Mesodermal cell (in vitro differentiated cells): ENCODE measurements around the gene LCN15. TPM values are rescaled to one million over a fixed set of nuclear protein-coding genes. Genes with fewer than 3 reads are reported as not detected.

Experiments
- H3K27ac ChIP-seq: 2 replicates; pipeline ENCODE4 v1.7.0; 2013; ENCODE audit warnings: mild to moderate bottlenecking, low read depth, low read length, moderate library complexity; ENCODE audit not compliant: severe bottlenecking
- H3K36me3 ChIP-seq: 2 replicates; pipeline ENCODE4 v1.7.1; 2013; ENCODE audit warnings: mild to moderate bottlenecking, low read length, moderate library complexity; ENCODE audit not compliant: control insufficient read depth, insufficient read depth
- H3K4me1 ChIP-seq: one replicate; pipeline ENCODE4 v1.7.1; 2013; ENCODE audit warnings: mild to moderate bottlenecking, low read length; ENCODE audit not compliant: insufficient read depth, control insufficient read depth, poor library complexity, severe bottlenecking
- H3K4me3 ChIP-seq: 2 replicates; pipeline ENCODE4 v1.7.0; 2013; ENCODE audit warnings: low read length, control low read depth, mild to moderate bottlenecking; ENCODE audit not compliant: insufficient read depth, poor library complexity, severe bottlenecking; ENCODE audit errors: extremely low read depth
- H3K9me3 ChIP-seq: 2 replicates; pipeline ENCODE4 v1.7.1; 2013; ENCODE audit warnings: mild to moderate bottlenecking, low read length, moderate library complexity; ENCODE audit not compliant: control insufficient read depth
- WGBS, 2 experiments: methylation state at CpG; one replicate each; pipeline ENCODE4 v1.1.5; 2013; ENCODE audit warnings: missing lambda C conversion rate in 2 of 2; ENCODE audit not compliant: insufficient coverage in 2 of 2; 5-methylcytosine and 5-hydroxymethylcytosine counted together
- polyA plus RNA-seq, 2 experiments: library from polyadenylated mRNA; stranded (reverse); fragments of 50-300 nt; gene quantifications; one replicate each; pipeline ENCODE4 v1.2.3, GENCODE V29; 2013

LCN15 gene, protein sequence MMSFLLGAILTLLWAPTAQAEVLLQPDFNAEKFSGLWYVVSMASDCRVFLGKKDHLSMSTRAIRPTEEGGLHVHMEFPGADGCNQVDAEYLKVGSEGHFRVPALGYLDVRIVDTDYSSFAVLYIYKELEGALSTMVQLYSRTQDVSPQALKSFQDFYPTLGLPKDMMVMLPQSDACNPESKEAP
- 1.4 TPM for polyA plus RNA-seq (2013, experiment 1 of 2)
- 1.6 TPM for polyA plus RNA-seq (2013, experiment 2 of 2)

DNA sequence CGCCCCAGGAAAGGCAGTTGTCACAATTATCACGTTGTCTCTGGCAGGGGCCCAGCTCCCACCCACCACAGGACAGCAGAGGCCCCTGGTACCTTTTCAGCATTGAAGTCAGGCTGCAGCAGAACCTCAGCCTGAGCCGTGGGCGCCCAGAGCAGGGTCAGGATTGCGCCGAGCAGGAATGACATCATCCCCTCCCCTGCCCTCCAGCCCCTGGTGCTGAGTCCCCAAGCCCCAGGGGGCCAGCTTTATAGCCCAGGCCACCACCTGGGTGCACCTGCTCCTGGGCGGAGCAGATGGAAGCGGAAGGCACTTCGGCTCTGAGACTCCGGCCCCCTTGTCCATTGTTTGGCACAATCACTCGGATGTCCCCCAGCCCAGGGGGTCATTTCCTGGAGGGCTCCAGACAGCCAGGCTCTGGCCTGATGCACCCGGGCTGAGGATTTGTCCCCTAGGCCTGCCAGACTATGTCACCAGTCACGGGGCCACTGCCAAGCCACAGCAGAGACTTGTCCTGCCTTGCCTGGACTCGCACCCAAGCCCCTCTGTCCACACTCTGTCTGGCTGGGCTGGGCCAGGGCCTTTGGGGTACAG is at the start of gene LCN15:
Gene LCN15 (minus strand): TSS at position 218 of the 591 bp plus-strand sequence. CDS start 30 bp downstream, at position 188.
- H3K36me3 ChIP-seq, result no peaks in the 10 kb centered on the region
- WGBS, 2 experiments, result 88 to 89% methylated on average over 13 to 14 of the region's 14 CpGs
- H3K4me3 ChIP-seq, result no peak within 1 kb of the TSS
- H3K9me3 ChIP-seq, result no peaks in the 10 kb centered on the region
- H3K27ac ChIP-seq, result no peak within 1 kb of the TSS
- peaks cover 12% of the 10 kb centered on the region for H3K4me1 ChIP-seq

DNA sequence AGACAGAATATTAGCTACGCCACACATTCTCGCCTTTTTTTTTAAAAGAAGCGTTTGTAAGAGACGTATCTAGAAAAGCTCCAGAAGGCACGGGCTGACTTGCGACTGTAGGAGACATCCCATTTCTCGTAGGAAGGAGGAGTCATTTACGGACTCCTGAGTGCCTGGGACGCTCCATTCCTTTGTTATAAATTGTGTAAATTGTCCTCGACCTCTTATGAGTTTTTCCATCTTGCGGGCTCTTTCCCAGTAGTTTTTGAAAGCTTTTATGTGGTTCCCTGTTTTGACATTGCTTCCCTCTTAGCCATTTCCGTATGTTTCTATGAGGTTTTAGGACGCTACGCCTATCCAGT is 44.5 kb upstream of the LCN15 start:
- Histone ChIP-seq H3K27ac (no peak overlapping the region), H3K4me3 (peak overlapping the region; percentile 84), H3K36me3 (peaks cover 48% of the 10 kb centered on the region), H3K9me3 (no peaks in the 10 kb centered on the region), H3K4me1 (peaks cover 24% of the 10 kb centered on the region)
- 10 to 14% methylated on average over 11 to 13 of the region's 14 CpGs for WGBS, 2 experiments

DNA sequence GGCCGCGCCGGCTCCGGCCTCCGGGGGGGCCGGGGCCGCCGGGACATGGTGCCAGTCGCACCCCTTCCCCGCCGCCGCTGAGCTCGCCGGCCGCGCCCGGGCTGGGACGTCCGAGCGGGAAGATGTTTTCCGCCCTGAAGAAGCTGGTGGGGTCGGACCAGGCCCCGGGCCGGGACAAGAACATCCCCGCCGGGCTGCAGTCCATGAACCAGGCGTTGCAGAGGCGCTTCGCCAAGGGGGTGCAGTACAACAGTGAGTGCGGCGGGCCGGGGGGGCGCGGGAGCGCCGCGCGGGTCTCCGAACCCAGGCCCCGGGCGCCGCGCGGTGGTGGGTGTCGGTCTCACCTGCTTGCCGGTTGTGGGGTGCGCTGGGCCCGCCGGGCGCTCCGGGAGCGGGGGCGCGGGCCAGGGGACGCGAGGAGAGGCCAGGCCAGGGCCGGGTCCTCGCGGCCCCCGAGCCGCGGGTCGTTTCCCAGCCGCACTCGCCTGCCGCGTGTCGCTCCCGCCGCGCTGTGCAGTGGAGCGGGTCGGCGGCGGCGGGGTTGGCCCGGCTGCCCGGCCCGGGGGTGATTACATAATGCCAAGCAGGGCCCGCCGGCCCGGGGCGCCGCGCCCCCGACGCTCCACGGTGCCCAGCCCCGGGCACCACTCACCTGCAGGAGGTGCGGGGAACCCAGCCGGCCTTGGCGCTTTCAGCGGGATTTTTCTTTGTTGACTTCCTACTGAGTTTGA is 43.9 kb upstream of the LCN15 start:
- Histone ChIP-seq H3K4me3 (peak overlapping the region; percentile 84), H3K4me1 (peaks cover 24% of the 10 kb centered on the region), H3K9me3 (no peaks in the 10 kb centered on the region), H3K36me3 (peaks cover 43% of the 10 kb centered on the region), H3K27ac (peak overlapping the region; percentile 64)
- WGBS, 2 experiments, result 0% methylated on average over 76 to 78 of the region's 93 CpGs

DNA sequence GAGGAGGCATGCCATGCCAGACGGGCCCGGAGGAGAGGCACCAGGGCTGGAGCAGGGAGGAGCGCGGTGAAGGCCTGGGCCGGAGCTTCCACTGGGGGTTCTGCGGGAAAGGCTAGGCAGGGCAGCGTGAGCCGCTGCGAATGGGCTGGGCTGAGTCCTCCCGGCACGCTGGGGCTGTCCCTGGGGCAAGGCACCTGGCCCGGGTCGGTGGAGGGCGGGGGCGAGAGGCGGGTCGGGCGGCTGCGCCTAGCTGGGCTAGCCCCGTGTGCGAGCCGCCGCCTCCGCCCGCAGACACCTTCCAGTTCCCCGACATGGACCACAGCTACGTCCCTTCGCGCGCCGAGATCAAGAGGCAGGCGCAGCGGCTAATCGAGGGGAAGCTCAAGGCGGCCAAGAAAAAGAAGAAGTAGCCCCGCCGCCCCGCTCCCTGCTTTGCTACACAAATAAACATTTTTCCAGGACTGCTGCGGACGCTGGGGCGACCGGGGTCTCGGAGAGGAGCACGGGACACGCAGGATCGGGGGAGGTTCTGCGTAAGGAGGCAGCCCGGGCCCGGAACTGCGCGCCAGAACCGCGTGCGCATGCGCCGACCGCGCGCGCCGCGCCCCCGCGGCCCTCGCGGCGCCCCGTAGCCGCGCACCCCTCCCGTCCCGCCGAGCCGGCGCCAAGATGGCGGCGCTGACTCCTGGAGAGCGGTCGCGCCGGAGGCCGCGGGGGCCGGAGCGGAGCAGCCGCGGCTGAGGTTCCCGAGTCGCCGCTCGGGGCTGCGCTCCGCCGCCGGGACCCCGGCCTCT is 43.2 kb upstream of the LCN15 start, which contains the start of gene RABL6:
Gene RABL6 (plus strand): TSS at position 668 of the 794 bp plus-strand sequence. CDS start 249 bp downstream, outside the sequence.
- Histone ChIP-seq H3K36me3 (peaks cover 37% of the 10 kb centered on the region), H3K4me1 (peaks cover 24% of the 10 kb centered on the region), H3K9me3 (no peaks in the 10 kb centered on the region), H3K27ac (peak within 1 kb of the TSS; percentile 66), H3K4me3 (peak within 1 kb of the TSS; percentile 84)
- 1% methylated on average over 71 to 90 of the region's 96 CpGs for WGBS, 2 experiments

DNA sequence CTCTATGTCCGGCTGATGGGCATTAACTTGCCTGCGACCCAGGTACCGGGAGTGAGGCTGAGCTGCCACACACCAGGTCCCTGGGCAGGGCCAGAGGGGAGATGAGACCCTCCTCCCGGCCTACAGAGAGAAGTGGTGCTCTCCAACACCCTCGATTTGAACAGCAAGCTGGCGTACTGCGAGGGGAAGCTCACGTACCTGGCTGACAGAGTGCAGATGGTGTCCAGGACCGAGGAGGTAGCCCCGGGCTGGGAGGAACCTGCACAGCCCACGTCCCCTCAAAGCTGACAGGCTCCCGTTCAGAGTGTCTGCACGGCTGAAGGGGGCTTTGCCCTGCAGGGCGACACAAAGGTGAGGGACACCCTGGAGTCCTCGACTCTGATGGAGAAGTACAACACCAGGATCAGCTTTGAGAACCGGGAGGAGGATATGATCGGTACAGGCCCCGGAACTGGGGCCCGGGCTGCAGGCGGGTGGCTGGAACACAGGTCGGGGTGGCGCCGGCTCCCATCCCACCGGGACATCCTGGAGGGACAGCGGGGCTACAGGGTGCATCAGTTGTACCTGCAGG is 42.4 kb upstream of the LCN15 start:
- Histone ChIP-seq H3K36me3 (peaks cover 32% of the 10 kb centered on the region), H3K27ac (no peak overlapping the region), H3K9me3 (no peaks in the 10 kb centered on the region), H3K4me1 (peaks cover 24% of the 10 kb centered on the region), H3K4me3 (peak overlapping the region; percentile 57)
- 88% methylated on average over 24 to 25 of the region's 25 CpGs for WGBS, 2 experiments

DNA sequence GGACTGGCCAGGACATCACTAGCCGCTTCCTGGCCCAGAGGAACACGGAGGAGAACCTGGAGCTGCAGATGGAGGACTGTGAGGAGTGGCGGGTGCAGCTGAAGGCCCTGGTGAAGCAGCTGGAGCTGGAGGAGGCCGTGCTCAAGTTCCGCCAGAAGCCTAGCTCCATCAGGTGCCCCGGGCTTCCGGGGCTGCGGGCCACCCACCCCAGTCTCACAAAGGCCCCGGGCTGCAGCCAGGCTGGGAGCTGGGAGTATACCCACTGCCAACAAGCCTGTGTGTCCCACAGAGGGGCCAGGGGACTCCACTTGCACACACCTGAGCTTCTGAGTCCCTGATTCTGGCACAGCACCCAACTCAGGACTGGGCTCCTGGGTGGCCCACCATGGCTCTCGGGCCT is 41.7 kb upstream of the LCN15 start:
- H3K27ac ChIP-seq, result no peak overlapping the region
- H3K36me3 ChIP-seq, result peaks cover 25% of the 10 kb centered on the region
- 91 to 100% methylated on average over 4 to 7 of the region's 10 CpGs for WGBS, 2 experiments
- no peak overlapping the region for H3K4me3 ChIP-seq
- peaks cover 25% of the 10 kb centered on the region for H3K4me1 ChIP-seq
- H3K9me3 ChIP-seq, result no peaks in the 10 kb centered on the region

DNA sequence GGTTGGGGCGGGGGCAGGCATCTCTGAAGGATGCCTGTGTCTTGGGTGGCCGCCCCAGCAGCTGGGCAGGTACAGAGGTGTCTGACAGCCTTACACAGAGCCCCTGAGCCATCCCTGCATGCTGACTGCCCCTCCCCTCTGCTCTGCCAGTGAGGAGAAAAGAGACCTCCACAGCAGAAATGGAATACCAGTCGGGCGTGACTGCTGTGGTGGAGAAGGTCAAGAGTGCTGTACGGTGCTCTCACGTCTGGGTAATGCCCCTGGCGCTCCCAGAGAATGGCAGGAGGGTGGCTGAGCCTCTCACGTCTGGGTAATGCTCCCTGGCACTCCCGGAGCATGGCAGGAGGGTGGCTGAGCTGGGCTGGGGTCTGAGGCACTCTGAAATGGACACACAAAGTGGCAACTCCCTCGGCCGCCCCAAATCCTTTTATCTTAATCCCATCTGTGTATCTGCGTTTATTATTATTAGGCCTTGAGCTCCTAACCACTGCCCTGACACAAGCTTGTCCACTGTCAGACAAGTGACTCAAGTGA is 41.0 kb upstream of the LCN15 start:
- Histone ChIP-seq H3K4me1 (peaks cover 30% of the 10 kb centered on the region), H3K36me3 (peaks cover 18% of the 10 kb centered on the region), H3K27ac (no peak overlapping the region), H3K9me3 (no peaks in the 10 kb centered on the region), H3K4me3 (no peak overlapping the region)
- 93 to 95% methylated on average over 11 to 12 of the region's 12 CpGs for WGBS, 2 experiments

DNA sequence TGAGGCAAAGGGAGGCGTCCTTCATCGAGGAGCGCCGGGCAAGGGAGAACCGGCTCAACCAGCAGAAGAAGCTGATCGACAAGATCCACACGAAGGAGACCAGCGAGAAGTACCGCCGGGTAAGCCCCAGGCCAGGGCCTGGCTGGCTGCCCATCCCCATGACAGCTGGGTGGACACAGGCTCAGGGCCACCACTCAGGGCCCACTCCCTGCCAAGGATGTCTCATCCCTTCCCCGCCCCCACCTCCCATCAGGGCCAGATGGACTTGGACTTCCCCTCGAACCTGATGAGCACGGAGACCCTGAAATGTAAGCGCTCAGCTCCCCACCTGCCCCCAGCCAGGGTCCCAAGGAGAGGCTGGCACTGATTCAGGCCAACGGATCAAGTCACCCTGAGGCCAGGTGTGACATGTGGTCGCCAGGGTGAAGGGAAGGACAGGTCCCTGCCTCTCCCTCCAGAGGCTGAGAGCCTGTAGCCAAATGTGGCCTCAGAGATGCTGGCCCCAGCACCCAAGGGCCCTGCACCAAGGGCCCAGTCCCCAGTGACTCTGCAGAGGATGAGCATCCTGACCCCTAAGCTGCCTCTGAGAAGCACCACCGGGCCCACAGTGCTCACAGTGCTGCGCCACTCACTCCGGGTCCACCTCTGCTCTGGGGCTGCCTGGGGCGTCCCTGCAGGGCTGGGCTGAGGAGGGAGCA is 40.3 kb upstream of the LCN15 start:
- Histone ChIP-seq H3K9me3 (no peaks in the 10 kb centered on the region), H3K4me3 (no peak overlapping the region), H3K36me3 (peaks cover 11% of the 10 kb centered on the region), H3K4me1 (peaks cover 24% of the 10 kb centered on the region), H3K27ac (no peak overlapping the region)
- 95% methylated on average over 20 of the region's 20 CpGs for WGBS, 2 experiments

DNA sequence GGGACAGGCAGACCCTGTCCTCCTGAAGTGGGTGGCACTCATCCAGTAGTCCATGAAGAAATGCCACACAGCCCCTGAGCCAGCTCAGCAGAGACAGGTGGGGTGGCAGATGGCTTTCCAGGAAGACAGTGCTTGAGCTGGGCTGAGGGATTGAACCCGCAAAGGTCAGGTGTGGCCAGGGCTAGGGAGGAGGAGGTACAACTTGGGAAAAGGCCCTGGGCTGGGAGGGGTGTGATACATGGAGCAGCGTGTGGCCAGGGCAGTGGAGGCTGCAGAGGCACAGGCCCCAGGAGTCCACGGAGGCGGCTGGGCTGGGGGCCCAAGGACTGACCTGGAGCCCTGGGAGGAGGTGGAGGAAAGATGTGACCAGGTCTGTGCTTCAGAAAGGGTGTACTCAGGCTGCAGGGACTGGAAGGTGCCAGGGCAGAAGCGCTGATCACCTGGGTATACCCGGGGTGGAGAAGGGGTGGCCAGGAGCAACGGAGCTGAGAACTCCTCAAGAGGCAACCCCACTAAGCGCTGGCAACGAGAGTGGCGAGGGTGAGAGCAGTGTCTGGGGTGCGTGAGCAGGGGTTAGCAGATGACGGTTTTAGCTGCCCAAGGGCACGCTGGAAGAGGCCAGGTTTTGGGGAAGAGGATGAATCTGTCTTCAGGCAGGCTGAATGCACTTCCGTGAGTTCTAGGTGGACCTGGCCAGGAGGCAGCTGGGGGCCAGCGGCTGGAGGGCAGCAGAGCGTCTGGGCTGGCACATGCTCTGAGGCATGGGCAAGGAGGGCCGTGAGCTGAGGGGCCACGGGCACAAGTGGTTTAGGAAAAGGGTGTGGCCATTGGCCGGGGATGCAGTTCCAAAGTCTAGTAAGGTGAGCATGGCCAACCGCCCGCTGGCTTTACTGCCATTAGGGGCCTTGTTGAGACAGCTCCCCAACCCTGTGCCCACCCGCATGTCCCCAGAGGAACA is 39.5 kb upstream of the LCN15 start:
- Histone ChIP-seq H3K4me1 (peaks cover 18% of the 10 kb centered on the region), H3K9me3 (no peaks in the 10 kb centered on the region), H3K27ac (no peak overlapping the region), H3K4me3 (no peak overlapping the region), H3K36me3 (peaks cover 9% of the 10 kb centered on the region)
- whole genome bisulfite sequencing, 2 experiments, result 93 to 94% methylated on average over 22 of the region's 22 CpGs
